GM19438 (cell line): ENCODE measurements around the gene UBL5.
"Not testable (repeated sequence)": the region's sequence is repeated elsewhere in the genome, so short reads cannot be mapped to it uniquely, and the experiment has no call there.

ENCODE experiments used
- ATAC-seq: cut with Tn5 transposase; IDR thresholded peaks from one replicate; pipeline ENCODE4 v1.9.1; 2021; ENCODE audit warnings: low read depth; ENCODE audit not compliant: unreplicated experiment

Gene UBL5

GRCh38 chr19:9808855-9809824 lies 18.6 kb upstream of the UBL5 start:
- no peak for ATAC-seq

DNA sequence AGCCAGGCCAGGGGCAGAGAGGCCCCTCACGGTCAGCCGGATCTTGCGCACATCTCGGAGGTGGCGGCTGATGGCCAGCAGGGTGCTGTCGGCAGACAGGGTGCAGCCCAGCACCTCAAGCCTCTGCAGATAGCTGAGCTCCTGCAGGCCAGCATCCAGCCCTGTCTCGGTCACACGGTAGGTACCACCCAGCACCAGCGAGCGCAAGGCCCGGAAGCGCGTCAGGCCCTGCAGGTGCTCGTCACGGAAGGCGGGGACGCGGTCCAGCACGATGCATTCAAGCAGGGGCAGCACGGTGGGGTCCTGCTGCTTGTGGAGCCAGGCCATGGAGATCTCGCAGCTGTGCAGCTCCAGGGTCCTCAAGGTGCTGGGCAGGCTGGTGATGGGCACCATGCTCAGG lies 16.6 kb upstream of the UBL5 start:
- no peak for ATAC-seq

DNA sequence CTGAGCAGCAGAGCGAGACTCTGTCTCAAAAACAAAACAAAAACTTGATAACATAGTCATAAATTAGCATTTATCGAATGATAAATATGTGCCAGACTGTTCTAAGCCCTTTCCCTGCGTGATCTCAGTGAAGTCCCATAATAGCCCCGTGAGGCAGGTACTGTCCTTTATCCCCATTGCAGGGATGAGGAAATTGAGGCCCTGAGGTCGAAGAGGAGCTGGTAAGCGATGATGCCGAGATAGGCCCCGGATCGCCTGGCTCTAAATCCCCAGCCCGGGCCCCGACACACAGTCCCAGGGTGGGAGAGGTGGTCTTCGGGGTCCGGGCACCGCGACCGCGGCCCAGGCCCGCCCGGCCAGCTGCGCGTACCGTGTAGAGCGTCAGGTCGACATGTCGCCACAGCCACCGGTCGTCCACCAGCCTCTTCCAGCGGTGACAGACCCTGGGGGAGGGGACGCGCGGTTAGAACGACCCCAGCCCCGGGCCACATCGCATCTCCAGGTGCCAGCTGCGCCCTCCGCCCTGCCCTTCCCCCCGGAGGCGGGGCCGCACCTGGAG lies 9.5 kb upstream of the UBL5 start:
- no peak for ATAC-seq

DNA sequence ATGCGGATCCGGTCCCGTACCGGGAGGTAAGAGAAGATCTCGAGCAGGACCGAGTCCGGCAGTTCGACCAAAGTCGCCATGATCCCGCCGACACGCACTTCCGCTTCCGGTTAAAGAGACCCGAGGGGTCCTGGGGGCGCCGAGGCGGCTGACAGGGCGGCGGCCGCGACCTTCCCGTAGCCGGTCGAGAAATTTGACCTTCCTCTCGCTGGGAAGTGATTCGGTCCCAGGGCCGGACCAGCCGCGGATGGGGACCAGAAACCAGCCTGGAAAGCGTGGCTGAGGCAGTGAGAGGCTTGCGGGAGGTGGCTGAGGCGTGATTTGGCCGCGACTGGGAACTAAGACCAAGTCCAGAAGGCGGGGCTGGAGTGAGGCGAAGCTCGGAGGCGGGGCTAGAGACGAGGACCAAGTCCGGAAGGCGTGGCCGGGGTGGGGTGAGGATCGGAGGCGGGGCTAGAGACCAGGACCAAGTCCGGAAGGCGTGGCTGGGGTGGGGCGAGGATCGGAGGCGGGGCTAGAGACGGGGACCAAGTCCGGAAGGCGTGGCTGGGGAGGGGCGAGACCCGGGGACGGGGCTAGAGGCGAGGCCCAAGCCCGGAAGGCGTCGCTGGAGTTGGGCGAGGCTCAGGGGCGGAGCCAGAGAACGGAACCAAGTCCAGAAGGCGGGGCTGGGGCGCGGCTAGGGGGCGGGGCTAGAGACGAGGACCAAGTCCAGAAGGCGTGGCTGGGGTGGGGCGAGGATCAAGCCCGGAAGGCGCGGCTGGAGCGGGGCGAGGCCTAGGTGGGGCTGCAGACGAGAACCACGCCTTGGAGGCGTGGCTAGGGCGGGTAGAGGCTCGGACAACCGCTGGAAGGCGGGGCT lies 8.8 kb upstream of the UBL5 start, which contains the start of gene FBXL12:
Gene FBXL12 (minus strand): TSS at position 346 of the 862 bp plus-strand sequence. CDS start 266 bp downstream, at position 80.
- peak; percentile 89 for ATAC-seq

GRCh38 chr19:9819596-9819909 lies 8.2 kb upstream of the UBL5 start:
- no peak for ATAC-seq

DNA sequence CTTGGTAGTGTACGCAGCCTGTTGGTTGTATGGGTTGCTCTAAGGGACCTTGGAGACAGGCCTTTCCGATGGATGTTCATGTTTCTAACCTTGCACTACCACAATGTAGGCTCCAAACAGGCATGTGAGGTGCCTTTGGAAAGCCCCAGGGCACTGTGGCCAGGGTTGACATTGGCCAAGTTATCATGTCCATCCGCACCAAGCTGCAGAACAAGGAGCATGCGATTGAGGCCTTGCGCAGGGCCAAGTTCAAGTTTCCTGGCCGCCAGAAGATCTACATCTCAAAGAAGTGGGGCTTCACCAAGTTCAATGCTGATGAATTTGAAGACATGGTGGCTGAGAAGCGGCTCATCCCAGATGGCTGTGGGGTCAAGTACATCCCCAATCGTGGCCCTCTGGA lies 7.7 kb upstream of the UBL5 start:
- ATAC-seq, result not testable (repeated sequence)

- ATAC-seq, result no peak
Measured at GRCh38 chr19:9823816-9824215, 3.9 kb upstream of the UBL5 start.

DNA sequence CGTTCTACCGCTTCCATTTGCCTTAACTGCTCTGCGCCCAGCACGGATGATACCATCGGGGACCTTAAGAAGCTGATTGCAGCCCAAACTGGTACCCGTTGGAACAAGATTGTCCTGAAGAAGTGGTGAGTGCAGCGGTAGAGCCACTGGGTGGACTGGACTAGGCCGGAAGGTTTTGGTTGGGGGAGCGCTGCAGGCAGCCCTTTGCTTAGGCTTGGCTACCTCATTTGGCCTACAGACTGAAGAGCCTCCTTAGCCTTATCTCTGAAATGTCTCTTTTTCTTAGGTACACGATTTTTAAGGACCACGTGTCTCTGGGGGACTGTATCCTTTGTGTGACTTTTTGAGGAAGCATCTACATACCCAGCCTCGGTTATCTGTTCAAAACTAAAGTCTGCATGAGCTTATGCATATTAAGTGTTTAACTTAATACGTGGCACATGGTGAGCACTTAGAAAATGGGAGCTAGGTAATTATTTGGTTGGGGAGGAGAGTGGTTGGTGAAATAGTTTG lies 889 bp downstream of the UBL5 start:
- ATAC-seq, result no peak

- ATAC-seq, result no peak
Measured at GRCh38 chr19:9834307-9834725, 6.6 kb downstream of the UBL5 start.

GRCh38 chr19:9834726-9835506 lies 7.2 kb downstream of the UBL5 start, which contains the start of gene PIN1:
PIN1 (plus strand) TSS chr19:9835318; CDS start chr19:9835345, 27 bp downstream.
- peak; percentile 90 for ATAC-seq

DNA sequence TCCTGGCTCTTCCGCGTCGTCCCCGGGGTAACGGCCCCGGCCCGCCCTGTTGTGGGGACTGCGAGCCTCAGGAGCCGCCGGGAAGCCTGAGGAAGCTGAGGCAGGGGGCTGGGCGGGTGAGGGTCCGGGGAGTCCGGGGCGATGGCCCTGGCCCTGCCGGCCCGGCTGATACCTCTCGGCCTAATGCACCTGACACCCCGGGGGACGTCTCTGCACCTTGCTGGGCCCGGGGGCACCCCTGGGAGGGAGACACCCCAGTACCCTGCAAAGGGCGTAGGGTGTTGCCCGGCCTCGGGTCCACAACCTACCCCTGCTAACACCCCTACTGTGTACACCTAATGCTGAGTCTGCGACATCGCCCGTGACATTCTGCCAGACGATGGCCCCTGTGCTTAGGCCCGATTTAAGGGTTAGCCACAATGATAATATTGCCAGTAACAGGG lies 7.8 kb downstream of the UBL5 start:
- peak; percentile 3 for ATAC-seq

GRCh38 chr19:9836021-9836420 lies 8.3 kb downstream of the UBL5 start:
- no peak for ATAC-seq

DNA sequence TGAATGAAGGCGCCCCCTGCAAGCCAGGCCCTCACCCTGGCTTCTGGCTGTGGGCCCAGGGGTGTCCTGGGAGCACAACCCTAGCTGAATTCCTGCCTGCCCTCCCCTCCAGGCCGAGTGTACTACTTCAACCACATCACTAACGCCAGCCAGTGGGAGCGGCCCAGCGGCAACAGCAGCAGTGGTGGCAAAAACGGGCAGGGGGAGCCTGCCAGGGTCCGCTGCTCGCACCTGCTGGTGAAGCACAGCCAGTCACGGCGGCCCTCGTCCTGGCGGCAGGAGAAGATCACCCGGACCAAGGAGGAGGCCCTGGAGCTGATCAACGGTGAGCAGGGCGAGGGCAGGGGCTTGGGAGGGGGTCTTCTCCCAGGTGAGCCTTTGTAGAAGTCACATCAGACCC lies 10.6 kb downstream of the UBL5 start:
- ATAC-seq, result no peak

DNA sequence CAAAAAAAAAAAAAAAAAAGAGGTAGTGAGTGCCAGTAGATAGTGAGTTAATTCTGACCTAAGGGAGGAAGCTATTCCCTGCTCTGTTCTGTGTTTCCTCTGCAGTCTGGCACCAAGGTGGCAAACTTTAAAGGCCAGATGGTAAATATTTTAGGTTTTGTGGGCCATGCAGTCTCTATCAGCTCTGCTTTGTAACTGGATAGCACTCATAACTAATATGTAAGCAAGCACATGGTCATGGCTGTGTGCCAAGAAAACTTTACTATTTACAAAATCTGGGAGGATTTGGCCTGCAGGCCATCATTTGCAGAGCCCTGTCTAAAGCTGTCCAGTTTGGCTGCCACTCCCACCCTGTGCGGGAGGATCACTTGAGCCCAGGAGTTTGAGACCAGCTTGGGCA lies 11.7 kb downstream of the UBL5 start:
- ATAC-seq, result no peak

GRCh38 chr19:9842834-9843625 lies 15.3 kb downstream of the UBL5 start:
- no peak for ATAC-seq

DNA sequence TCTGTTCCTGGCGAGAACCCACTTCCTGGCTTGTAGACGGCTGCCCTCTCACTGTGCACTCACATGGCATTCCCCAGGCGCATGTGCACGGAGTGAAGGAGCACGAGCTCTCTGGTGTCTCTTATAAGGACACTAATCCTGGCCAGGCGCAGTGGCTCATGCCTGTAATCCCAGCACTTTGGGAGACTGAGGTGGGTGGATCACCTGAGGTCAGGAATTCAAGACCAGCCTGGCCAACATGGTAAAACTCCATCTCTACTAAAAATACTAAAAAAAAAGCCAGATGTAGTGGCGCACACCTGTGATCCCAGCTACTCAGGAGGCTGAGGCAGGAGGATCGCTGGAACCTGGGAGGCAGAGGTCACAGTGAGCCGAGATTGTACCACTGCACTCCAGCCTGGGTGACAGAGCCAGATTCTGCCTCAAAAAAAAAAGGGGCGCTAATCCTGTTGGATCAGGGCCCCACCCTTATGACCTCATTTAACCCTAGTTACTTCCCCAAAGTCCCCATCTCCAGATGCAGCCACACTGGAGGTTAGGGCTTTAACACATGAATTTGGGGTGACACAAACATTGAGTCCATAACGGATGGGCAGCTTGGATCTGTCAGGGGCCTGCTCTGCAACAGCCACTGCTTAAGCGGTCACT lies 16.0 kb downstream of the UBL5 start:
- ATAC-seq, result not testable (repeated sequence)

DNA sequence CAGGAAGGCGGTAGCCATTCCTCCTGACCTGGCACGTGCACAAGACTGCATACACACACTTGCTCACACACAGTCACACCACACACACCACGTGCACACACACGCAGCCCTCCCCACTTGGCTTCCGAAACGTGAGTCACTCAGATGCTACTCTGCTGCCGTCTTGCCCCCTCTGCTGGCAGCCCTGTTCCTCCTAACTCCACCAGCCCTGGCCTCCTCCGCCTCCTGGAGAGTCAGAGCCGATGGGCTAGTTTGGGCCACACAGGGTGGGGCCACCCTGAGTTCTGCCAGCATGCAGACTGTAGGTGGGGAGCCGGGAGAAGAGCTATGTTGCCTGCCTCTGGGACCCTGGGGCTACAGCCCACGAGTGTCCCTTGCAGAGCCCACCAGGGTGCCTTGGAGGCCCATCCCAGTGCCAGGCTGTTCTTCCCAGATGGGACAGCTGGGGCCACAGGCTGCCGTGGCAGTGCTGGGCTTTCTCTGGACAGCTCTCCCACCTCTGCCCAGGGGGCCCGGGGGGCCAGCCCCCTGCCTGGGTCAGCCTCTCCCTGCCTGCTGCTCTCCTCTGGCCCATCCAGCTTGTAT lies 19.5 kb downstream of the UBL5 start:
- ATAC-seq, result no peak

GRCh38 chr19:9848060-9848459 lies 20.3 kb downstream of the UBL5 start:
- ATAC-seq, result no peak
